ENCODE measurements around the gene MAX. TPM values are rescaled to one million over a fixed set of nuclear protein-coding genes. Genes with fewer than 3 reads are reported as not detected.
A peak's percentile ranks its signal among the peaks of the same experiment; 100 is the strongest.

Gene MAX
- total RNA-seq (10 to 100 TPM; 21.4 to 64.9 (median 51.3) TPM), polyA plus RNA-seq (10 to 100 TPM; 42.8 to 51.5 (median 44.1) TPM)
- long read RNA-seq, donor 1, transcript MAX-205 (5 exons, 1,546 nt): minor isoform, 6 of 19 reads
- long read RNA-seq, donor 1, transcript MAX-204 (4 exons, 1,973 nt): major isoform, 7 of 19 reads
- long read RNA-seq, donor 1, partial matches to known transcripts: 0 of 19 reads
- long read RNA-seq, donor 1, other reads (novel, unspliced or antisense): 0 of 19 reads
- long read RNA-seq, donor 2, transcript MAX-205 (5 exons, 1,546 nt): minor isoform, 6 of 21 reads
- long read RNA-seq, donor 2, transcript MAX-204 (4 exons, 1,973 nt): major isoform, 13 of 21 reads
- long read RNA-seq, donor 2, partial matches to known transcripts: 0 of 21 reads
- long read RNA-seq, donor 2, other reads (novel, unspliced or antisense): 0 of 21 reads
- long read RNA-seq, donor 3, transcript MAX-204 (4 exons, 1,973 nt): major isoform, 7 of 8 reads
- long read RNA-seq, donor 3, partial matches to known transcripts: 0 of 8 reads
- long read RNA-seq, donor 3, other reads (novel, unspliced or antisense): 0 of 8 reads
- long read RNA-seq, donor 4, partial matches to known transcripts: 0 of 4 reads
- long read RNA-seq, donor 4, other reads (novel, unspliced or antisense): 0 of 4 reads
- long read RNA-seq, donor 5, transcript MAX-205 (5 exons, 1,546 nt): major isoform, 11 of 29 reads
- long read RNA-seq, donor 5, transcript MAX-213 (3 exons, 585 nt): minor isoform, 5 of 29 reads
- long read RNA-seq, donor 5, transcript MAX-204 (4 exons, 1,973 nt): minor isoform, 10 of 29 reads
- long read RNA-seq, donor 5, partial matches to known transcripts: 0 of 29 reads
- long read RNA-seq, donor 5, other reads (novel, unspliced or antisense): 0 of 29 reads
- long read RNA-seq, donor 6, transcript MAX-205 (5 exons, 1,546 nt): minor isoform, 7 of 31 reads
- long read RNA-seq, donor 6, transcript MAX-204 (4 exons, 1,973 nt): major isoform, 18 of 31 reads
- long read RNA-seq, donor 6, partial matches to known transcripts: 0 of 31 reads
- long read RNA-seq, donor 6, other reads (novel, unspliced or antisense): 0 of 31 reads
- long read RNA-seq, donor 7, transcript MAX-205 (5 exons, 1,546 nt): minor isoform, 12 of 32 reads
- long read RNA-seq, donor 7, transcript MAX-204 (4 exons, 1,973 nt): major isoform, 15 of 32 reads
- long read RNA-seq, donor 7, partial matches to known transcripts: 0 of 32 reads
- long read RNA-seq, donor 7, other reads (novel, unspliced or antisense): 0 of 32 reads
- long read RNA-seq, donor 8, transcript MAX-205 (5 exons, 1,546 nt): minor isoform, 6 of 23 reads
- long read RNA-seq, donor 8, transcript MAX-204 (4 exons, 1,973 nt): major isoform, 10 of 23 reads
- long read RNA-seq, donor 8, partial matches to known transcripts: 0 of 23 reads
- long read RNA-seq, donor 8, other reads (novel, unspliced or antisense): 0 of 23 reads
- long read RNA-seq, donor 9, transcript MAX-205 (5 exons, 1,546 nt): major isoform, 10 of 34 reads
- long read RNA-seq, donor 9, transcript MAX-204 (4 exons, 1,973 nt): minor isoform, 7 of 34 reads
- long read RNA-seq, donor 9, partial matches to known transcripts: 13 of 34 reads
- long read RNA-seq, donor 9, other reads (novel, unspliced or antisense): 0 of 34 reads
- long read RNA-seq, donor 10, partial matches to known transcripts: 0 of 9 reads
- long read RNA-seq, donor 10, other reads (novel, unspliced or antisense): 0 of 9 reads

DNA sequence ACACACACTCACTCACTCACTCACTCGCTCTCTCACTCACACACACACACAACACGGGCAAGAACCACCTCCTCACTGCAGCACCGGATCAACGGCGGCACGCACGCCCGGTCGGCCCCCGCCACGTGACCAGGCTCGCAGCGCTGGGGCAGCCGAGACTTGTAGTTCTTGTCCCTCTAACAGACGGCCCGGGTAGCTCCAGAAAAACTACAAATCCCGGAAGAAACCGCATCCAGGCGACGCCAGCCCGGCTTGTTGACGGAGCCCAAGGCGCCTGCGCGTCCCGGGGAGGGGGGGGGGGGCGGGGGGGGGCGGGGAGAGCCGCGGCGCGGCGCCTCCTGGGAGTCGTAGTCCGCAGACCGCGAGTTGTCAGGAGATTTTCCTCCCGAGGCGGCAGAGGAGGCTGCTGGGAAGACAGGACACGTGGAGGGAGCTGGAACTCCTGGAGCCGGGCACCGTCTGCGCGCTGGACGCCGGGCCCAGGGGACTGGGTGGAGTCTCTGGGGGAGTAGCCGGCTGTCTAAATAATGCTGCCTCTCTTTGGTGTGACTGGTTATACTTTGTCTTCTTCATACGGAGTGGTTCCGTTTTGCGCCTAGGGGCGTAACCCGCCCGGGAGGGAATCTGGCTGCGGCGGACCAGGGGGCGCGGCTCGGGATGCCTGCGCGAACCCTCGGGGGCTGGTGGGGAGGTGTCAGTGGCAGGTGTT lies at the start of gene MAX:
TSS of gene MAX (minus strand) at position 77 of the 709 bp plus-strand sequence. CDS start 178 bp downstream, outside the sequence.
- 0 to 1% (median 1%) methylated on average over 25 to 60 of the region's 61 CpGs for WGBS, 5 donors
- peaks cover 0 to 7% (median 2%) of the 10 kb centered on the region in 4 donors for H3K36me3 ChIP-seq
- H3K4me3 ChIP-seq: peak within 1 kb of the TSS; percentile 91 to 96 (median 94)
- peak within 1 kb of the TSS; percentile 79 to 96 (median 93) for H3K27ac ChIP-seq
- intact Hi-C loops (cut with DNase I; ENCODE audit: low total_unique reads): no loop called here
- H3K4me1 ChIP-seq: peaks cover 27 to 47% (median 41%) of the 10 kb centered on the region in 4 donors
- H3K27me3 ChIP-seq: no peaks in the 10 kb centered on the region
- peak; percentile 83 to 96 (median 92) for TF ChIP-seq POLR2AphosphoS5 (IDR thresholded peaks at IDR 0.05)
- peak in 2 of 4 donors; percentile 61 to 78 for TF ChIP-seq POLR2A (IDR thresholded peaks at IDR 0.05)
- no peak for TF ChIP-seq EP300 (IDR thresholded peaks at IDR 0.05)
- TF ChIP-seq, protein P1, sequence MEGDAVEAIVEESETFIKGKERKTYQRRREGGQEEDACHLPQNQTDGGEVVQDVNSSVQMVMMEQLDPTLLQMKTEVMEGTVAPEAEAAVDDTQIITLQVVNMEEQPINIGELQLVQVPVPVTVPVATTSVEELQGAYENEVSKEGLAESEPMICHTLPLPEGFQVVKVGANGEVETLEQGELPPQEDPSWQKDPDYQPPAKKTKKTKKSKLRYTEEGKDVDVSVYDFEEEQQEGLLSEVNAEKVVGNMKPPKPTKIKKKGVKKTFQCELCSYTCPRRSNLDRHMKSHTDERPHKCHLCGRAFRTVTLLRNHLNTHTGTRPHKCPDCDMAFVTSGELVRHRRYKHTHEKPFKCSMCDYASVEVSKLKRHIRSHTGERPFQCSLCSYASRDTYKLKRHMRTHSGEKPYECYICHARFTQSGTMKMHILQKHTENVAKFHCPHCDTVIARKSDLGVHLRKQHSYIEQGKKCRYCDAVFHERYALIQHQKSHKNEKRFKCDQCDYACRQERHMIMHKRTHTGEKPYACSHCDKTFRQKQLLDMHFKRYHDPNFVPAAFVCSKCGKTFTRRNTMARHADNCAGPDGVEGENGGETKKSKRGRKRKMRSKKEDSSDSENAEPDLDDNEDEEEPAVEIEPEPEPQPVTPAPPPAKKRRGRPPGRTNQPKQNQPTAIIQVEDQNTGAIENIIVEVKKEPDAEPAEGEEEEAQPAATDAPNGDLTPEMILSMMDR (IDR thresholded peaks at IDR 0.05): no peak
- peak; percentile 98 to 99 for DNase-seq
- no peaks in the 10 kb centered on the region for H3K9me3 ChIP-seq

- no peak for TF ChIP-seq POLR2AphosphoS5 (IDR thresholded peaks at IDR 0.05)
- H3K27ac ChIP-seq: no peak overlapping the region
- no peak for DNase-seq
- no peaks in the 10 kb centered on the region for H3K9me3 ChIP-seq
- WGBS, 5 donors: 84 to 92% (median 87%) methylated on average over 6 of the region's 6 CpGs
- peaks cover 5 to 16% (median 7%) of the 10 kb centered on the region in 4 donors for H3K4me1 ChIP-seq
- H3K27me3 ChIP-seq: no peaks in the 10 kb centered on the region
- no peak overlapping the region for H3K4me3 ChIP-seq
- H3K36me3 ChIP-seq: no peaks in the 10 kb centered on the region
- intact Hi-C loops (cut with DNase I; ENCODE audit: low total_unique reads): no loop called here
Measured at GRCh38 chr14:65151609-65151956, 49.3 kb upstream of the MAX start.

GRCh38 chr14:65150898-65151608 lies 48.7 kb upstream of the MAX start:
- Histone ChIP-seq H3K27me3 (no peaks in the 10 kb centered on the region), H3K4me3 (no peak overlapping the region), H3K36me3 (no peaks in the 10 kb centered on the region), H3K9me3 (no peaks in the 10 kb centered on the region), H3K27ac (no peak overlapping the region), H3K4me1 (peaks cover 0 to 11% (median 2%) of the 10 kb centered on the region in 4 donors)
- no peak for TF ChIP-seq POLR2AphosphoS5 (IDR thresholded peaks at IDR 0.05)
- WGBS, 5 donors: 64 to 77% (median 70%) methylated on average over 8 of the region's 8 CpGs
- intact Hi-C loops (cut with DNase I; ENCODE audit: low total_unique reads): no loop called here
- DNase-seq: no peak

GRCh38 chr14:65149116-65149515 lies 46.8 kb upstream of the MAX start:
- Histone ChIP-seq H3K4me3 (no peak overlapping the region), H3K4me1 (peaks cover 0 to 7% (median 0%) of the 10 kb centered on the region in 4 donors), H3K36me3 (no peaks in the 10 kb centered on the region), H3K9me3 (no peaks in the 10 kb centered on the region), H3K27me3 (peaks cover 0 to 3% (median 0%) of the 10 kb centered on the region in 3 donors), H3K27ac (no peak overlapping the region)
- TF ChIP-seq POLR2A (IDR thresholded peaks at IDR 0.05) (no peak), POLR2AphosphoS5 (IDR thresholded peaks at IDR 0.05) (no peak)
- WGBS, 5 donors: 91 to 99% (median 95%) methylated on average over 4 of the region's 4 CpGs
- no peak for DNase-seq
- intact Hi-C loops (cut with DNase I; ENCODE audit: low total_unique reads): no loop called here

Data from stomach (tissue), 19 donors.